Activated CD8-positive, alpha-beta T cell treated with anti-CD3 and anti-CD28 coated beads for 36 hours (primary cell): ENCODE data around the gene NDFIP2. TPM values are rescaled to one million over a fixed set of nuclear protein-coding genes. Genes with fewer than 3 reads are reported as not detected.

Source experiments
- ATAC-seq: fragments of 200-7000 bp; cut with Tn5 transposase; one replicate; pipeline ENCODE4 v1.10.0; 2021; ENCODE audit warnings: mild to moderate bottlenecking, moderate library complexity
- CTCF ChIA-PET: fragments of 350-600 bp; sonication (Branson Sonifier 250); formaldehyde crosslinking; loops from one replicate; lab custom pipeline; 2021; ENCODE audit warnings: antibody characterized with exemption; lab: Charles Lee
- POLR2A ChIA-PET: fragments of 350-600 bp; sonication (Branson Sonifier 250); formaldehyde crosslinking; loops from one replicate; lab custom pipeline; 2021; ENCODE audit warnings: antibody characterized with exemption; lab: Charles Lee
- DNase-seq: peaks from one replicate; pipeline ENCODE4 v3.0.0-alpha.2; 2020
- H3K27ac Mint-ChIP-seq: one replicate; pipeline ENCODE4 v1.8.0; 2021; ENCODE audit warnings: mild to moderate bottlenecking, mixed read lengths
- H3K27me3 Mint-ChIP-seq: one replicate; pipeline ENCODE4 v1.8.0; 2021; ENCODE audit warnings: mixed read lengths
- H3K36me3 Mint-ChIP-seq: one replicate; pipeline ENCODE4 v1.8.0; 2021; ENCODE audit warnings: low read depth, mixed read lengths
- H3K4me1 Mint-ChIP-seq: one replicate; pipeline ENCODE4 v1.8.0; 2021; ENCODE audit warnings: low read depth, mixed read lengths
- H3K4me3 Mint-ChIP-seq: one replicate; pipeline ENCODE4 v1.8.0; 2021; ENCODE audit warnings: mild to moderate bottlenecking, moderate library complexity, mixed read lengths
- H3K9me3 Mint-ChIP-seq: one replicate; pipeline ENCODE4 v1.8.0; 2021; ENCODE audit warnings: mixed read lengths
- CTCF ChIP-seq: fragments of 200-600 bp; IDR thresholded peaks from one replicate; pipeline ENCODE4 v1.8.0; 2022; ENCODE audit warnings: antibody characterized with exemption, mild to moderate bottlenecking
- intact Hi-C: fragments of 100-400 bp; cut with micrococcal nuclease; formaldehyde crosslinking; loops from one replicate; pipeline ENCODE4 v1.10.0; 2022
- total RNA-seq, 2 experiments: library from RNA; stranded (reverse); gene quantifications; one replicate each; pipeline ENCODE4 v1.2.3, GENCODE V29; 2021

Gene NDFIP2
- 10 to 100 TPM; 67.4 to 69.1 TPM for total RNA-seq

- POLR2A ChIA-PET, result interaction anchor here (0.5 to 3.5 kb wide), 19 partner anchors 9 to 825 kb away, joined by 3 to 22 read pairs (median 4); partner anchors contain the start of gene RBM26
- H3K9me3 Mint-ChIP-seq, result no peaks in the 10 kb centered on the region
- intact Hi-C loops, result loop anchor here (1.0 kb wide), 3 partner anchors 30 to 88 kb away; no protein-coding TSS in a partner anchor
- peaks cover 5% of the 10 kb centered on the region for H3K27me3 Mint-ChIP-seq
- ATAC-seq (peak; percentile 75), DNase-seq (peak; percentile 90)
- peaks cover 14% of the 10 kb centered on the region for H3K36me3 Mint-ChIP-seq
- CTCF ChIA-PET, result interaction anchor here (0.6 to 5.6 kb wide), 13 partner anchors 11 to 75 kb away, joined by 3 to 40 read pairs (median 4); partner anchors contain the start of gene RBM26
- H3K4me3 Mint-ChIP-seq, result peak within 1 kb of the TSS; percentile 82
- TF ChIP-seq CTCF, result no peak
- H3K27ac Mint-ChIP-seq, result peak within 1 kb of the TSS; percentile 91
- peaks cover 54% of the 10 kb centered on the region for H3K4me1 Mint-ChIP-seq
Observed at GRCh38 chr13:79480954-79481684, at the start of gene NDFIP2. TSS of gene NDFIP2 (plus strand) at chr13:79481155. CDS start at chr13:79481204, 49 bp downstream.

GRCh38 chr13:79432086-79432485, 48.9 kb upstream of the NDFIP2 start:
- H3K27me3 Mint-ChIP-seq, result no peaks in the 10 kb centered on the region
- intact Hi-C loops, result no loop called here
- H3K4me3 Mint-ChIP-seq, result no peak overlapping the region
- CTCF ChIA-PET, result interaction anchor here (2.6 to 2.9 kb wide), 2 partner anchors 8 to 108 kb away, joined by 15 read pairs; no protein-coding TSS in a partner anchor
- POLR2A ChIA-PET, result interaction anchor here (1.3 kb wide), 1 partner anchor 27 kb away, joined by 3 read pairs; no protein-coding TSS in a partner anchor
- H3K36me3 Mint-ChIP-seq, result peaks cover 1% of the 10 kb centered on the region
- H3K9me3 Mint-ChIP-seq, result no peaks in the 10 kb centered on the region
- no peak overlapping the region for H3K27ac Mint-ChIP-seq
- no peak for TF ChIP-seq CTCF
- ATAC-seq (no peak), DNase-seq (no peak)
- peaks cover 18% of the 10 kb centered on the region for H3K4me1 Mint-ChIP-seq

GRCh38 chr13:79432992-79433391, 48.0 kb upstream of the NDFIP2 start:
- Mint-ChIP-seq H3K4me3 (no peak overlapping the region), H3K27ac (no peak overlapping the region), H3K4me1 (peaks cover 17% of the 10 kb centered on the region), H3K36me3 (peaks cover 1% of the 10 kb centered on the region), H3K27me3 (no peaks in the 10 kb centered on the region), H3K9me3 (no peaks in the 10 kb centered on the region)
- intact Hi-C loops, result no loop called here
- CTCF ChIA-PET, result interaction anchor here (2.6 to 2.9 kb wide), 2 partner anchors 8 to 107 kb away, joined by 15 read pairs; no protein-coding TSS in a partner anchor
- DNase-seq, result no peak
- ATAC-seq, result no peak
- TF ChIP-seq CTCF, result no peak
- POLR2A ChIA-PET, result interaction anchor here (0.7 to 1.2 kb wide), 2 partner anchors 28 to 48 kb away, joined by 3 to 4 read pairs; partner anchors contain the start of gene NDFIP2

GRCh38 chr13:79434556-79434955, 46.4 kb upstream of the NDFIP2 start:
- Mint-ChIP-seq H3K36me3 (peaks cover 1% of the 10 kb centered on the region), H3K4me3 (no peak overlapping the region), H3K4me1 (peaks cover 16% of the 10 kb centered on the region), H3K27me3 (no peaks in the 10 kb centered on the region), H3K27ac (no peak overlapping the region), H3K9me3 (no peaks in the 10 kb centered on the region)
- DNase-seq (no peak), ATAC-seq (no peak)
- ChIA-PET CTCF (interaction anchor here (2.6 kb wide), 2 partner anchors 10 kb away, joined by 11 to 15 read pairs; no protein-coding TSS in a partner anchor), POLR2A (no interaction called here)
- no peak for TF ChIP-seq CTCF
- intact Hi-C loops, result no loop called here
